MM.1S (cell line): ENCODE measurements around the gene SEMA3G.

Experiments used
- CTCF ChIP-seq: fragments of 300-600 bp; sonication (generic); IDR thresholded peaks from 2 replicates; pipeline ENCODE4 v1.5.1; 2016; ENCODE audit warnings: antibody characterized with exemption, low read length, mixed read lengths
- EZH2 ChIP-seq: fragments of 300-600 bp; sonication (generic); optimal IDR thresholded peaks from 2 replicates; pipeline ENCODE3; 2017; ENCODE audit warnings: low read depth, mild to moderate bottlenecking, antibody characterized with exemption, low read length, mixed read lengths
- EZH2phosphoT487 ChIP-seq: fragments of 300-600 bp; sonication (generic); IDR thresholded peaks from 2 replicates; pipeline ENCODE4 v1.6.1; 2018; ENCODE audit warnings: antibody characterized with exemption, low read length

- TF ChIP-seq CTCF = no peak
- no peak for TF ChIP-seq EZH2
- TF ChIP-seq EZH2phosphoT487 = no peak
These were observed 36.1 kb upstream of the SEMA3G start for GRCh38 chr3:52480768-52481715.
